Mesendoderm (in vitro differentiated cells): ENCODE measurements around the gene ETV2.
"Not testable (repeated sequence)": the region's sequence is repeated elsewhere in the genome, so short reads cannot be mapped to it uniquely, and the experiment has no call there.

ENCODE experiments used
- DNase-seq: peaks from one replicate; pipeline ENCODE4 v3.0.0; 2013
- H2AK5ac ChIP-seq: 2 replicates; pipeline ENCODE4 v1.6.1; 2013; ENCODE audit warnings: low read length, inconsistent platforms
- H2BK120ac ChIP-seq: 2 replicates; pipeline ENCODE4 v1.6.1; 2013; ENCODE audit warnings: low read depth, mild to moderate bottlenecking, low read length, moderate library complexity, mixed read lengths
- H2BK15ac ChIP-seq: replicated peaks from 2 replicates; pipeline ENCODE4 v1.6.1; 2013; ENCODE audit warnings: low read depth, mild to moderate bottlenecking, moderate library complexity
- H2BK5ac ChIP-seq: 2 replicates; pipeline ENCODE4 v1.6.1; 2013; ENCODE audit warnings: low read length, inconsistent platforms
- H3K18ac ChIP-seq: 2 replicates; pipeline ENCODE4 v1.6.1; 2013; ENCODE audit warnings: mild to moderate bottlenecking, low read length, mixed read lengths
- H3K23ac ChIP-seq: one replicate; pipeline ENCODE4 v1.6.1; 2013; ENCODE audit warnings: low read length
- H3K27ac ChIP-seq: 2 replicates; pipeline ENCODE4 v1.5.1; 2013; ENCODE audit warnings: low read depth, mild to moderate bottlenecking, inconsistent platforms, low read length, moderate library complexity
- H3K27me3 ChIP-seq: 2 replicates; pipeline ENCODE4 v1.6.1; 2013; ENCODE audit warnings: low read length, control low read depth, mild to moderate bottlenecking, inconsistent platforms; ENCODE audit not compliant: insufficient read depth, poor library complexity
- H3K36me3 ChIP-seq: 2 replicates; pipeline ENCODE4 v1.6.1; 2013; ENCODE audit warnings: low read length, inconsistent platforms; ENCODE audit not compliant: control insufficient read depth, insufficient read depth
- H3K4ac ChIP-seq: one replicate; pipeline ENCODE4 v1.6.1; 2013; ENCODE audit warnings: low read depth, mild to moderate bottlenecking, low read length, moderate library complexity
- H3K4me1 ChIP-seq: 2 replicates; pipeline ENCODE4 v1.6.1; 2013; ENCODE audit warnings: low read depth, low read length, inconsistent platforms; ENCODE audit not compliant: control insufficient read depth
- H3K4me2 ChIP-seq: 2 replicates; pipeline ENCODE4 v1.6.1; 2013; ENCODE audit warnings: low read length
- H3K4me3 ChIP-seq: 2 replicates; pipeline ENCODE4 v1.5.1; 2013; ENCODE audit warnings: mild to moderate bottlenecking, low read length
- H3K56ac ChIP-seq: one replicate; pipeline ENCODE4 v1.6.1; 2013; ENCODE audit warnings: low read length
- H3K79me1 ChIP-seq: 2 replicates; pipeline ENCODE4 v1.6.1; 2013; ENCODE audit warnings: low read length, inconsistent platforms
- H3K79me2 ChIP-seq: 2 replicates; pipeline ENCODE4 v1.6.1; 2013; ENCODE audit warnings: mild to moderate bottlenecking, low read length; ENCODE audit not compliant: control insufficient read depth, insufficient read depth
- H3K9ac ChIP-seq: 2 replicates; pipeline ENCODE4 v1.6.1; 2013; ENCODE audit warnings: low read length, inconsistent platforms
- H4K5ac ChIP-seq: one replicate; pipeline ENCODE4 v1.6.1; 2013; ENCODE audit warnings: low read length
- H4K8ac ChIP-seq: one replicate; pipeline ENCODE4 v1.6.1; 2013; ENCODE audit warnings: low read depth, mild to moderate bottlenecking, control low read depth, low read length, moderate library complexity
- WGBS: extraction: QIAGEN DNeasy Blood & Tissue Kit; methylation state at CpG from one replicate; pipeline ENCODE4 v1.1.7; 2013; ENCODE audit warnings: low lambda C conversion rate, missing lambda C conversion rate; ENCODE audit not compliant: insufficient coverage; ENCODE audit errors: extremely low coverage; 5-methylcytosine and 5-hydroxymethylcytosine counted together

The ETV2 gene

DNA sequence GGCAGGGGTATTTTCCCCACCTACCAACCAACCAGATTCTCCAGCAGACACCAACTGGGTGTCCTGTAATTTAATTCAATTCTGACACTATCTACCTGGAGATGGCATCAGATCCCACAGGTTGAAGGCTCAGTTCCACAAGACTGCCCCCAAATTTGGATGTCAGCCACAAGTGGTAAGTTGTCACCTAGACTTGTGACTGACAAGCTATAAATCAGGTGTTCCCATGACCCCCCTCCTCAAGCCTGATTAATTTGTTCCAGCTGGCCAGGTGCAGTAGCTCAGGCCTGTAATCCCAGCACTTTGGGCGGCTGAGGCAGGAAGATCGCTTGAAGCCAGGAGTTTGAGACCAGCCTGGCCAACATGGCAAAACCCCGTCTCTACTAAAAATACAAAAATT lies 39.6 kb upstream of the ETV2 start:
- Histone ChIP-seq H3K4me2 (no peak overlapping the region), H3K27ac (no peak overlapping the region), H3K4ac (no peak overlapping the region), H2BK5ac (no peak overlapping the region), H4K8ac (no peak overlapping the region), H2BK15ac (no peak overlapping the region), H3K79me1 (no peaks in the 10 kb centered on the region), H3K4me1 (no peaks in the 10 kb centered on the region), H3K23ac (no peak overlapping the region), H4K5ac (no peak overlapping the region), H3K56ac (no peak overlapping the region), H2AK5ac (no peak overlapping the region), H3K9ac (no peak overlapping the region), H3K27me3 (no peaks in the 10 kb centered on the region), H2BK120ac (no peak overlapping the region), H3K79me2 (no peaks in the 10 kb centered on the region), H3K4me3 (no peak overlapping the region), H3K18ac (no peak overlapping the region), H3K36me3 (no peaks in the 10 kb centered on the region)
- WGBS = no CpG with 5 or more reads among the region's 3 CpGs
- no peak for DNase-seq

DNA sequence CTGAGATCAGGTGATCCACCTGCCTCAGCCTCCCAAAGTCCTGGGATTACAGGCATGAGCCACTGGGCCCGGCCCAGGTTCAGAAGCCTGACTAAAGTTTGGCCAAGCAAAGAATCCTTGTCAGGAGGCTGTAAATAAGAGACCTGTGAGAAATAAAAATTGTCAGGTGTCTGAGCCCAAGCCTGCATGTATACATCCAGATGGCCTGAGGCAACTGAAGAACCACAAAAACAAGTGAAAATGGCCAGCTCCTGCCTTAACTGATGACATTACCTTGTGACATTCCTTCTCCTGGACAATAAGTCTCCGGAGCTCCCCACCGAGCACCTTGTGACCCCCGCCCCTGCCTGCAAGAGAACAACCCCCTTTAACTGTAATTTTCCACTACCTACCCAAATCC lies 37.1 kb upstream of the ETV2 start:
- H3K4me1 ChIP-seq, H3K79me1 ChIP-seq, H3K4me2 ChIP-seq, H3K56ac ChIP-seq, H3K79me2 ChIP-seq, H2BK120ac ChIP-seq, H3K27me3 ChIP-seq, H3K18ac ChIP-seq, H2AK5ac ChIP-seq, H2BK15ac ChIP-seq, H3K27ac ChIP-seq, H2BK5ac ChIP-seq, H3K4me3 ChIP-seq, H4K8ac ChIP-seq, H3K9ac ChIP-seq, H4K5ac ChIP-seq, H3K36me3 ChIP-seq, H3K4ac ChIP-seq, H3K23ac ChIP-seq, DNase-seq: not testable (repeated sequence)
- no CpG with 5 or more reads among the region's 4 CpGs for WGBS

DNA sequence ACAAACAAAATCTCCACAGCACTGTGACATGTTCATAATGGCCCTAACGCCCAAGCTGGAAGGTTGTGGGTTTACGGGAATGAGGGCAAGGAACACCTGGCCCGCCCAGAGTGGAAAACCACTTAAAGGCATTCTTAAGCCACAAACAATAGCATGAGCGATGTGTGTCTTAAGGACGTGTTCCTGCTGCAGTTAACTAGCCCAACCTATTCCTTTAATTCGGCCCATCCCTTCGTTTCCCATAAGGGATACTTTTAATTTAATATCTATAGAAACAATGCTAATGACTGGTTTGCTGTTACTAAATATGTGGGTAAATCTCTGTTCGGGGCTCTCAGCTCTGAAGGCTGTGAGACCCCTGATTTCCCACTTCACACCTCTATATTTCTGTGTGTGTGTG lies 34.4 kb upstream of the ETV2 start:
- not testable (repeated sequence) for H3K27me3 ChIP-seq, H2BK120ac ChIP-seq, H3K4me3 ChIP-seq, H3K9ac ChIP-seq, H3K23ac ChIP-seq, H3K27ac ChIP-seq, H3K56ac ChIP-seq, H4K5ac ChIP-seq, H2BK5ac ChIP-seq, H3K4me1 ChIP-seq, H3K4ac ChIP-seq, H3K79me2 ChIP-seq, H3K18ac ChIP-seq, H4K8ac ChIP-seq, DNase-seq, H3K79me1 ChIP-seq, H2BK15ac ChIP-seq, H3K36me3 ChIP-seq, H2AK5ac ChIP-seq, H3K4me2 ChIP-seq
- WGBS = no CpG with 5 or more reads among the region's 8 CpGs

DNA sequence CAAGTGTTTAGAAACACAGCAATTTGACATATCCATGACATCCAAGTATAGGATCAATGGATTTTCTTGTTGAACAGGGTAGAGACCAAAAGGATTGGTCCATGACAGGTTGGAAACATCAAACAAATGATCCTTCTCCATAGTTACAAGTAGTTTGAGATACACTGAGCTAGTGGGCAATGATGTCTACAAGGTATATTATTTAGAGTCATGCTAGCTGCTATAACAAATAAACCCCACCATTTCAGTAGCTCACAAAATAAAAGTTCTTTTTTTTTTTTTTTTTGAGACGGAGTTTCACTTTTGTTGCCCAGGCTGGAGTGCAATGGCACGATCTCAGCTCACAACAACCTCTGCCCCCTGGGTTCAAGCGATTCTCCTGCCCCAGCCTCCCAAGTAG lies 33.9 kb upstream of the ETV2 start:
- Histone ChIP-seq H3K18ac (no peak overlapping the region), H3K36me3 (no peaks in the 10 kb centered on the region), H3K27ac (no peak overlapping the region), H2BK15ac (no peak overlapping the region), H3K79me1 (no peaks in the 10 kb centered on the region), H3K56ac (no peak overlapping the region), H4K8ac (no peak overlapping the region), H3K4me2 (no peak overlapping the region), H3K79me2 (no peaks in the 10 kb centered on the region), H2AK5ac (no peak overlapping the region), H4K5ac (no peak overlapping the region), H2BK5ac (no peak overlapping the region), H3K9ac (no peak overlapping the region), H3K4me3 (no peak overlapping the region), H3K23ac (no peak overlapping the region), H3K4me1 (no peaks in the 10 kb centered on the region), H2BK120ac (no peak overlapping the region), H3K4ac (no peak overlapping the region), H3K27me3 (no peaks in the 10 kb centered on the region)
- DNase-seq = no peak
- WGBS = no CpG with 5 or more reads among the region's 3 CpGs

DNA sequence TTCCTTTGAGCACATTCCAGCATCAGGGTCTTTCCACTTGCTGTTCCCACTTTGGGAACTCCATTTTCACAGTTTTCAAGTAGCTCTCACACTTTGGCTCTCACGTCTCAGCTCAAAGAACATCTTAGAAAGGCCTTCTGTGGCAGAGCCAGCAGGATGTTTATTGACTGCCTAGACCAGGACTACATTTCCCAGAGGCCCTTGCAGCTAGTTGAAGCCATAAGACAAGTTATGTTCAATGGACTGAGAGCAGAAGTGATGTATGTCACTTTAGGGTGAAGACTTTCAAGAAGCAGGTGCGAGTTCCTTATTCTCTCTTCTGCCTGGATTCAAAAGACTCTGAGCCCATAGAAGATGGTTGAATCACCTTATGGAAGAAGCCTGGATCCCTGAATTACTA lies 33.3 kb upstream of the ETV2 start:
- Histone ChIP-seq H3K27me3 (no peaks in the 10 kb centered on the region), H3K9ac (no peak overlapping the region), H3K4me2 (no peak overlapping the region), H2BK15ac (no peak overlapping the region), H4K8ac (no peak overlapping the region), H3K27ac (no peak overlapping the region), H2BK5ac (no peak overlapping the region), H3K79me2 (no peaks in the 10 kb centered on the region), H3K18ac (no peak overlapping the region), H3K23ac (no peak overlapping the region), H3K4me1 (no peaks in the 10 kb centered on the region), H2AK5ac (no peak overlapping the region), H3K56ac (no peak overlapping the region), H3K4me3 (no peak overlapping the region), H4K5ac (no peak overlapping the region), H2BK120ac (no peak overlapping the region), H3K36me3 (no peaks in the 10 kb centered on the region), H3K79me1 (peaks cover 3% of the 10 kb centered on the region), H3K4ac (no peak overlapping the region)
- no CpG with 5 or more reads among the region's 2 CpGs for WGBS
- DNase-seq = no peak

DNA sequence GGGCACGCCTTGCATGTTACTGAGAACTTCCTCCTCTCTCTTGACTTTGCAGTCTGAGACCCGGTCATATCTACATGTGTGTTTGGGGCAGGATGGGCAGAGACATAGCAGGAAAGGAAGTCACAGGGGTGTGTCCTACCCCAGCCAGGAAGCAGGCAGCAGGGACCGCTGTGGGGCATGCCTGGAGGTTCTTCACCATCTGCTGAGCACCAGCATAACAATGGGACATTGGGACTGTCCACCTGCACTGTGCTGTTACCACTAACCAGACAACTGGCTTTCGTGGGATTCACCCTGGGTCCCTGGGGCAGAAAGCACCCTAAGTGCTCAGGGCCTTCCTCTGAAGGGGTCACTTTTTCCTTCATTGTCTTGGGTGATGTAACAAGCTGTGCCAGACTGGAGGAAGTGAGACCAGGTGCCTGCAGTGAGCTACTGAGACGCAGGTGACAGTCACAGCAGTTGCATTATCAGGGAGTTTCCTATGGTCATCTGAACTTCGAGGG lies 31.6 kb upstream of the ETV2 start:
- Histone ChIP-seq H3K27me3 (no peaks in the 10 kb centered on the region), H2BK5ac (no peak overlapping the region), H3K36me3 (no peaks in the 10 kb centered on the region), H3K56ac (no peak overlapping the region), H3K9ac (no peak overlapping the region), H3K79me2 (no peaks in the 10 kb centered on the region), H4K5ac (no peak overlapping the region), H3K27ac (no peak overlapping the region), H4K8ac (no peak overlapping the region), H3K4me3 (no peak overlapping the region), H2BK15ac (no peak overlapping the region), H2BK120ac (no peak overlapping the region), H3K4ac (no peak overlapping the region), H3K18ac (no peak overlapping the region), H3K79me1 (peaks cover 4% of the 10 kb centered on the region), H2AK5ac (no peak overlapping the region), H3K4me2 (no peak overlapping the region), H3K23ac (no peak overlapping the region), H3K4me1 (no peaks in the 10 kb centered on the region)
- no CpG with 5 or more reads among the region's 6 CpGs for WGBS
- no peak for DNase-seq
